Heart right ventricle (tissue), 16 donors: ENCODE data around the gene NCS1. TPM values are rescaled to one million over a fixed set of nuclear protein-coding genes. Genes with fewer than 3 reads are reported as not detected.

ENCODE experiments used
- ATAC-seq, 8 donors: fragments of 200-7000 bp; cut with Tn5 transposase; one replicate each; pipeline ENCODE4 v1.9.1; 2020; ENCODE audit warnings: mild to moderate bottlenecking in 8 of 8, moderate library complexity in 8 of 8, moderate number of reproducible peaks in 1 of 8
- DNase-seq, 2 donors: peaks; one replicate each; pipeline ENCODE4 v3.0.0-alpha.2; 2020
- H3K27ac ChIP-seq, 10 donors: fragments of 200-600 bp; sonication (generic) in 2 of 10; one replicate each; pipeline versions ENCODE4 v1.5.0 to v1.8.0; 2020 to 2022; ENCODE audit warnings: mild to moderate bottlenecking in 3 of 10
- H3K27me3 ChIP-seq, 7 donors: fragments of 200-600 bp; one replicate each; pipeline ENCODE4 v1.8.0; 2021 to 2022; ENCODE audit warnings: mild to moderate bottlenecking in 2 of 7
- H3K36me3 ChIP-seq, 9 donors: fragments of 200-600 bp; sonication (generic) in 1 of 9; one replicate each; pipeline versions ENCODE4 v1.5.0 to v1.8.0; 2020 to 2022; ENCODE audit warnings: mild to moderate bottlenecking in 2 of 9
- H3K4me1 ChIP-seq, 9 donors: fragments of 200-600 bp; sonication (generic) in 1 of 9; one replicate each; pipeline versions ENCODE4 v1.5.0 to v1.8.0; 2020 to 2022; ENCODE audit warnings: mild to moderate bottlenecking in 4 of 9
- H3K4me3 ChIP-seq, 10 donors: fragments of 200-600 bp; sonication (generic) in 2 of 10; one replicate each; pipeline versions ENCODE4 v1.5.0 to v1.8.0; 2020 to 2022; ENCODE audit warnings: mild to moderate bottlenecking in 7 of 10, moderate library complexity in 2 of 10
- H3K9me3 ChIP-seq, 11 donors: fragments of 200-600 bp in 10 of 11; sonication (generic) in 2 of 11; one replicate each; pipeline versions ENCODE4 v1.5.0 to v1.8.0; 2013 to 2022; ENCODE audit warnings: mild to moderate bottlenecking in 2 of 11, control low read depth in 1 of 11, moderate library complexity in 1 of 11
- WGBS, 2 donors: extraction: QIAGEN DNeasy Blood & Tissue Kit; methylation state at CpG; one replicate each; pipeline ENCODE4 v1.1.7; 2013; ENCODE audit warnings: inconsistent platforms in 1 of 2; 5-methylcytosine and 5-hydroxymethylcytosine counted together
- intact Hi-C, 10 donors: fragments of 100-400 bp; cut with DNase I; formaldehyde crosslinking; loops; one replicate each; pipeline versions ENCODE4 v1.11.1 to v1.14.2; 2022
- polyA plus RNA-seq, 2 donors: library from polyadenylated mRNA; stranded (reverse); fragments of 200-250 nt; gene quantifications; one replicate each; pipeline ENCODE4 v1.2.3, GENCODE V29; 2013
- total RNA-seq, 10 donors: library from RNA; stranded (reverse); fragmentation: NEBNext Ultra II Directional in 3 of 10; extraction: Animal tissue kit (Norgen Biotek cat#: 25700) in 3 of 10; gene quantifications; one replicate each; pipeline versions ENCODE4 v1.2.1 to v1.2.4, GENCODE V29; 2021 to 2023
- TF ChIP-seq, protein P1 (sequence below), 9 donors: fragments of 200-600 bp; sonication (generic) in 2 of 9; IDR thresholded peaks; one replicate each; pipeline versions ENCODE4 v1.5.0 to v1.8.0; 2021 to 2022; ENCODE audit warnings: antibody characterized with exemption in 9 of 9, mild to moderate bottlenecking in 5 of 9, moderate library complexity in 1 of 9
- donor health status: Arrhythmogenic right ventricular cardiomyopathy.
- donor health status: ischemic (EF 13 %, LVEDD 7.1; RV severe dilation, severe dysfunction).
- donor health status: healthy with polysubstance abuse.
- donor health status: DM: no; HTN: yes; CAD: no.
- donor health status: DM: no; HTN: no; CAD: no.
- donor health status: ischemic (EF 25% LVEDD 6.9; RV normal size, moderate dysfunction).
- donor health status: ischemic (EF 25% LVEDD 5.7; RV mildly dilated, moderate dysfunction).
- donor health status: healthy.
- donor health status: DM: yes; HTN: yes; CAD: no.
- donor health status: Ischemic cardiomyopathy.
- donor health status: ischemic (EF 35%, LVEDD 5.7; RV mildly dilated, moderate dysfunction).
- donor health status: nonischemic (EF 11% LVEDD 7.7; RV severe dilation, severe dysfunction).
- donor health status: DM: yes; HTN: yes; CAD: no.
- donor health status: PGD.
- donor health status: ischemic (EF 29% LVEDD 5.4; RV normal size, mild dysfunction).
- donor health status: nonischemic (EF 23%, LVEDD 6.1; RV moderate dilation, normal function).

The NCS1 gene
- total and polyA plus RNA-seq, 12 donors: 2.0 to 16.2 (median 7.0) TPM

GRCh38 chr9:130225071-130225470 is 52.9 kb downstream of the NCS1 start:
- peaks cover 0 to 11% (median 0%) of the 10 kb centered on the region in 9 donors for H3K36me3 ChIP-seq
- no peaks in the 10 kb centered on the region for H3K4me1 ChIP-seq
- peaks cover 0 to 19% (median 11%) of the 10 kb centered on the region in 11 donors for H3K9me3 ChIP-seq
- intact Hi-C loops: no loop called here
- H3K27ac ChIP-seq: no peak overlapping the region
- no peaks in the 10 kb centered on the region for H3K27me3 ChIP-seq
- ATAC-seq (no peak), DNase-seq (no peak)
- H3K4me3 ChIP-seq: no peak overlapping the region
- 90 to 95% methylated on average over 11 of the region's 11 CpGs for WGBS, 2 donors
- TF ChIP-seq, protein P1, sequence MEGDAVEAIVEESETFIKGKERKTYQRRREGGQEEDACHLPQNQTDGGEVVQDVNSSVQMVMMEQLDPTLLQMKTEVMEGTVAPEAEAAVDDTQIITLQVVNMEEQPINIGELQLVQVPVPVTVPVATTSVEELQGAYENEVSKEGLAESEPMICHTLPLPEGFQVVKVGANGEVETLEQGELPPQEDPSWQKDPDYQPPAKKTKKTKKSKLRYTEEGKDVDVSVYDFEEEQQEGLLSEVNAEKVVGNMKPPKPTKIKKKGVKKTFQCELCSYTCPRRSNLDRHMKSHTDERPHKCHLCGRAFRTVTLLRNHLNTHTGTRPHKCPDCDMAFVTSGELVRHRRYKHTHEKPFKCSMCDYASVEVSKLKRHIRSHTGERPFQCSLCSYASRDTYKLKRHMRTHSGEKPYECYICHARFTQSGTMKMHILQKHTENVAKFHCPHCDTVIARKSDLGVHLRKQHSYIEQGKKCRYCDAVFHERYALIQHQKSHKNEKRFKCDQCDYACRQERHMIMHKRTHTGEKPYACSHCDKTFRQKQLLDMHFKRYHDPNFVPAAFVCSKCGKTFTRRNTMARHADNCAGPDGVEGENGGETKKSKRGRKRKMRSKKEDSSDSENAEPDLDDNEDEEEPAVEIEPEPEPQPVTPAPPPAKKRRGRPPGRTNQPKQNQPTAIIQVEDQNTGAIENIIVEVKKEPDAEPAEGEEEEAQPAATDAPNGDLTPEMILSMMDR (IDR thresholded peaks at IDR 0.05): no peak

DNA sequence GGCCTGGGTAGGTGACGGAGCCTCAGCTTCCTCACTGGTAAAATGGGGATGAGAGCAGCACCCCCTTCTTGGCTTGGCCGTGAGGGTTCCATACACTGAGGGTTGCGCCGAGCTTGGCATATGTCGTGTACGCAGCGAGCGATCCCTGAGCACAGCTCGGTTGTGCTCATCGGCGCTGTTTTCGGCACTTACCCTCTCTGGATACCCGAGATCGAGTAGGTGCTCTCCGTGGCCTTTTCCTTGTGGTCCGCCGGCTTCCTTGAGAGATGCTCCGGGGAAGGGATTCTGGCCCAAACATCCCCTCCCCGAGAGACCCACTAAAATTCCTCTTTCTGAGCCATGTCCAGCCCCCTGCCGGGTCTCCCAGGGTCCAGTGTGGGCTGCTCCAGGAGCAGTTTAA is 53.4 kb downstream of the NCS1 start:
- 97 to 98% methylated on average over 20 of the region's 20 CpGs for WGBS, 2 donors
- no peak for ATAC-seq
- H3K36me3 ChIP-seq: peaks cover 0 to 11% (median 0%) of the 10 kb centered on the region in 9 donors
- no peaks in the 10 kb centered on the region for H3K27me3 ChIP-seq
- TF ChIP-seq, protein P1 (IDR thresholded peaks at IDR 0.05): no peak
- no peak for DNase-seq
- no peak overlapping the region for H3K4me3 ChIP-seq
- H3K27ac ChIP-seq: no peak overlapping the region
- intact Hi-C loops: no loop called here
- peaks cover 0 to 19% (median 11%) of the 10 kb centered on the region in 11 donors for H3K9me3 ChIP-seq
- no peaks in the 10 kb centered on the region for H3K4me1 ChIP-seq

GRCh38 chr9:130226112-130226511 is 53.9 kb downstream of the NCS1 start:
- DNase-seq: no peak
- Histone ChIP-seq H3K27me3 (no peaks in the 10 kb centered on the region), H3K27ac (no peak overlapping the region), H3K4me3 (no peak overlapping the region), H3K4me1 (no peaks in the 10 kb centered on the region), H3K36me3 (peaks cover 0 to 11% (median 0%) of the 10 kb centered on the region in 9 donors), H3K9me3 (peaks cover 0 to 19% (median 11%) of the 10 kb centered on the region in 11 donors)
- no peak for ATAC-seq
- WGBS, 2 donors: 93% methylated on average over 12 of the region's 12 CpGs
- intact Hi-C loops: no loop called here
- TF ChIP-seq, protein P1 (IDR thresholded peaks at IDR 0.05): no peak

GRCh38 chr9:130227833-130228232 is 55.6 kb downstream of the NCS1 start:
- Histone ChIP-seq H3K9me3 (peaks cover 0 to 19% (median 11%) of the 10 kb centered on the region in 11 donors), H3K27ac (no peak overlapping the region), H3K4me3 (no peak overlapping the region), H3K27me3 (no peaks in the 10 kb centered on the region), H3K36me3 (peaks cover 0 to 11% (median 0%) of the 10 kb centered on the region in 9 donors), H3K4me1 (no peaks in the 10 kb centered on the region)
- 78 to 98% methylated on average over 3 of the region's 3 CpGs for WGBS, 2 donors
- DNase-seq (no peak), ATAC-seq (no peak)
- intact Hi-C loops: no loop called here
- TF ChIP-seq, protein P1 (IDR thresholded peaks at IDR 0.05): no peak
